ENCODE results near the gene EFCAB9.

The EFCAB9 gene

GRCh38 chr5:172159016-172159415, 35.0 kb upstream of the EFCAB9 start:
- TF ChIP-seq ZFX (IDR thresholded peaks at IDR 0.05) (no peak), CTCF (conservative IDR thresholded peaks at IDR 0.05) (no peak)

GRCh38 chr5:172160506-172160905, 33.5 kb upstream of the EFCAB9 start:
- H3K27ac ChIP-seq = no peak overlapping the region
- TF ChIP-seq ZFX (IDR thresholded peaks at IDR 0.05) (no peak), CTCF (conservative IDR thresholded peaks at IDR 0.05) (no peak)

More at GRCh38 chr5:172159016-172159415, 35.0 kb upstream of the EFCAB9 start:
- H3K27ac ChIP-seq = no peak overlapping the region

GRCh38 chr5:172162323-172162986, 31.5 kb upstream of the EFCAB9 start:
- no peak overlapping the region for H3K27ac ChIP-seq
- no peak for TF ChIP-seq CTCF (conservative IDR thresholded peaks at IDR 0.05)
- no peak for TF ChIP-seq ZFX (IDR thresholded peaks at IDR 0.05)

- no peak overlapping the region for H3K27ac ChIP-seq
- TF ChIP-seq ZFX (IDR thresholded peaks at IDR 0.05) (no peak), CTCF (conservative IDR thresholded peaks at IDR 0.05) (no peak)
Measured at GRCh38 chr5:172162987-172163343, 31.0 kb upstream of the EFCAB9 start.

GRCh38 chr5:172163346-172163745, 30.6 kb upstream of the EFCAB9 start:
- TF ChIP-seq ZFX (IDR thresholded peaks at IDR 0.05) = no peak
- no peak for TF ChIP-seq CTCF (conservative IDR thresholded peaks at IDR 0.05)
- no peak overlapping the region for H3K27ac ChIP-seq

- no peak for TF ChIP-seq CTCF (conservative IDR thresholded peaks at IDR 0.05)
- TF ChIP-seq ZFX (IDR thresholded peaks at IDR 0.05) = no peak
- H3K27ac ChIP-seq = no peak overlapping the region
Measured at GRCh38 chr5:172164769-172165212, 29.2 kb upstream of the EFCAB9 start.

- TF ChIP-seq ZFX (IDR thresholded peaks at IDR 0.05) = no peak
- H3K27ac ChIP-seq = no peak overlapping the region
Measured at GRCh38 chr5:172165465-172165864, 28.5 kb upstream of the EFCAB9 start.

Measured in C4-2B (cell line).